GM23338 (cell line): ENCODE data around the gene CKM. TPM values are rescaled to one million over a fixed set of nuclear protein-coding genes. Genes with fewer than 3 reads are reported as not detected.
"Not testable (repeated sequence)": the region's sequence is repeated elsewhere in the genome, so short reads cannot be mapped to it uniquely, and the experiment has no call there.

Source experiments
- ATAC-seq: fragments of 200-7000 bp; cut with Tn5 transposase; 3 replicates; pipeline ENCODE4 v1.9.1; 2020
- DNase-seq: peaks from one replicate; pipeline ENCODE4 v3.0.0-alpha.2; 2015; ENCODE audit warnings: low spot score
- H2AFZ ChIP-seq: fragments of 200-600 bp; sonication (generic); 2 replicates; pipeline ENCODE4 v1.8.0; 2016; ENCODE audit warnings: antibody characterized with exemption, mild to moderate bottlenecking, moderate library complexity
- H3F3A ChIP-seq: fragments of 200-600 bp; sonication (generic); replicated peaks from 2 replicates; pipeline ENCODE4 v1.8.0; 2017; ENCODE audit warnings: antibody characterized with exemption, mixed run types, low read depth
- H3K27ac ChIP-seq: fragments of 200-600 bp; sonication (generic); 2 replicates; pipeline ENCODE4 v1.6.1; 2016; ENCODE audit warnings: low read depth
- H3K27me3 ChIP-seq: fragments of 200-600 bp; sonication (generic); 2 replicates; pipeline ENCODE4 v1.8.0; 2016; ENCODE audit warnings: mild to moderate bottlenecking, mixed run types, moderate library complexity; ENCODE audit not compliant: insufficient read depth
- H3K36me3 ChIP-seq: fragments of 200-600 bp; sonication (generic); 2 replicates; pipeline ENCODE4 v1.8.0; 2016; ENCODE audit warnings: mild to moderate bottlenecking; ENCODE audit not compliant: insufficient read depth
- H3K4me1 ChIP-seq: fragments of 200-600 bp; sonication (generic); 2 replicates; pipeline ENCODE4 v1.8.0; 2016; ENCODE audit warnings: mild to moderate bottlenecking, moderate library complexity; ENCODE audit not compliant: insufficient read depth
- H3K4me2 ChIP-seq: fragments of 200-600 bp; sonication (generic); 2 replicates; pipeline ENCODE4 v1.7.1; 2017; ENCODE audit warnings: mixed run types
- H3K4me3 ChIP-seq: fragments of 200-600 bp; sonication (generic); 2 replicates; pipeline ENCODE4 v1.6.1; 2016; ENCODE audit warnings: mixed run types
- H3K79me2 ChIP-seq: fragments of 200-600 bp; sonication (generic); replicated peaks from 2 replicates; pipeline ENCODE4 v1.8.0; 2017; ENCODE audit warnings: mild to moderate bottlenecking; ENCODE audit not compliant: insufficient read depth
- H3K9me2 ChIP-seq: fragments of 200-600 bp; sonication (generic); 2 replicates; pipeline ENCODE4 v1.8.0; 2017; ENCODE audit not compliant: insufficient read depth
- H4K20me1 ChIP-seq: fragments of 200-600 bp; sonication (generic); replicated peaks from 2 replicates; pipeline ENCODE4 v1.8.0; 2017; ENCODE audit warnings: mild to moderate bottlenecking; ENCODE audit not compliant: insufficient read depth
- H3K27ac Mint-ChIP-seq: 2 replicates; pipeline ENCODE4 v1.8.0; 2020; ENCODE audit warnings: inconsistent platforms, mild to moderate bottlenecking, moderate library complexity, mixed read lengths
- H3K27me3 Mint-ChIP-seq: 3 replicates; pipeline ENCODE4 v1.8.0; 2022; ENCODE audit warnings: low read depth, mild to moderate bottlenecking, moderate library complexity, mixed read lengths, inconsistent platforms; ENCODE audit not compliant: insufficient read depth, poor library complexity
- H3K36me3 Mint-ChIP-seq: 3 replicates; pipeline ENCODE4 v1.8.0; 2021; ENCODE audit warnings: low read depth, mild to moderate bottlenecking, inconsistent platforms, moderate library complexity, mixed read lengths
- H3K4me1 Mint-ChIP-seq: 3 replicates; pipeline ENCODE4 v1.8.0; 2020; ENCODE audit warnings: mild to moderate bottlenecking, inconsistent platforms, mixed read lengths
- H3K4me3 Mint-ChIP-seq: 3 replicates; pipeline ENCODE4 v1.8.0; 2021; ENCODE audit warnings: moderate library complexity, mild to moderate bottlenecking, inconsistent platforms, mixed read lengths
- H3K9me3 Mint-ChIP-seq: 3 replicates; pipeline ENCODE4 v1.8.0; 2020; ENCODE audit warnings: moderate library complexity, mild to moderate bottlenecking, inconsistent platforms, mixed read lengths
- CREB1 ChIP-seq: fragments of 250-450 bp; sonication (Bioruptor Pico); IDR thresholded peaks from 2 replicates; pipeline ENCODE4 v1.5.0; 2020; ENCODE audit warnings: low read depth, mild to moderate bottlenecking, moderate library complexity
- EZH2 ChIP-seq: fragments of 200-600 bp; sonication (generic); IDR thresholded peaks from one replicate; pipeline ENCODE4 v1.8.0; 2017; ENCODE audit warnings: antibody characterized with exemption, mild to moderate bottlenecking, low read depth; ENCODE audit not compliant: unreplicated experiment
- EZH2phosphoT487 ChIP-seq: fragments of 200-600 bp; sonication (generic); IDR thresholded peaks from one replicate; pipeline ENCODE4 v1.8.1; 2018; ENCODE audit warnings: antibody characterized with exemption; ENCODE audit not compliant: unreplicated experiment
- JUNB ChIP-seq: IDR thresholded peaks from one replicate; pipeline ENCODE4 v1.6.1; 2016; ENCODE audit warnings: antibody characterized with exemption; ENCODE audit not compliant: unreplicated experiment
- NANOG ChIP-seq: IDR thresholded peaks from 2 replicates; pipeline ENCODE4 v1.6.1; 2016; ENCODE audit warnings: antibody characterized with exemption, borderline replicate concordance
- POLR2AphosphoS5 ChIP-seq: IDR thresholded peaks from 2 replicates; pipeline ENCODE4 v1.6.1; 2016; ENCODE audit warnings: antibody characterized with exemption, low read depth
- ZNF114 ChIP-seq: fragments of 250-450 bp; sonication (Bioruptor Pico); IDR thresholded peaks from 2 replicates; pipeline ENCODE4 v1.5.0; 2020; ENCODE audit warnings: mild to moderate bottlenecking, moderate library complexity
- ZNF331 ChIP-seq: fragments of 250-450 bp; sonication (Bioruptor Pico); IDR thresholded peaks from 2 replicates; pipeline ENCODE4 v1.5.0; 2020; ENCODE audit warnings: low read depth, mild to moderate bottlenecking, moderate library complexity
- polyA plus RNA-seq: library from polyadenylated mRNA; unstranded; fragments of >200 nt; fragmentation: Nextera tagmentation; extraction: Ambion mirVana; gene quantifications from 2 replicates; pipeline ENCODE4 v1.2.1, GENCODE V29; 2016
- total RNA-seq: library from RNA; depleted of rRNA; stranded (reverse); fragments of >200 nt; shearing (Covaris generic); gene quantifications from 2 replicates; pipeline ENCODE4 v1.2.3, GENCODE V29; 2014
- TF ChIP-seq, protein P1 (sequence below), 2 experiments: fragments of 200-600 bp in 1 of 2; sonication (generic) in 1 of 2; conservative IDR thresholded peaks; 2 replicates each; pipeline versions ENCODE4 v1.5.1 to v1.6.1; 2016 to 2017; ENCODE audit warnings: antibody characterized with exemption in 2 of 2, low read depth in 2 of 2, mild to moderate bottlenecking in 2 of 2, moderate library complexity in 1 of 2
- TF ChIP-seq, protein P2 (sequence below): fragments of 250-450 bp; sonication (Bioruptor Pico); IDR thresholded peaks from 2 replicates; pipeline ENCODE4 v1.5.0; 2020; ENCODE audit warnings: mild to moderate bottlenecking, moderate library complexity
- TF ChIP-seq, protein P3 (sequence below): IDR thresholded peaks from 2 replicates; pipeline ENCODE4 v1.6.1; 2016; ENCODE audit warnings: antibody characterized with exemption

The CKM gene
- total and polyA plus RNA-seq, 2 experiments from 2014 or later, result not detected

DNA sequence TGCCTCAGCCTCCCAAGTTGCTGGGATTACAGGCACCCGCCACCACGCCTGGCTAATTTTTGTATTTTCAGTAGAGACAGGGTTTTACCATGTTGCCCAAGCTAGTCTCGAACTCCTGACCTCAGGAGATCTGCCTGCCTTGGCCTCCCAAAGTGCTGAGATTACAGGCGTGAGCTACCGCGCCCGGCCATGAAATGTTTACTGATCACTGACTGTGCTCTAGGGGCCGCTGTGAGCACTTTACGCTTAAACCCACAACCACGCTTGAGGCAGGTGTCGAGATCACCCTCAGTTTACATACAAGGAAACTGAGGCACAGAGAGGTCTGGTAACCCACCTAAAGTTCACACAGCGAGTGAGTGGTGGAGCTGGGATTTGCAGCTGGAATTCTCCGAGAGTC, 52.7 kb downstream of the CKM start:
- not testable (repeated sequence) for H2AFZ ChIP-seq, H3F3A ChIP-seq, H3K79me2 ChIP-seq, H3K27ac Mint-ChIP-seq, H3K27me3 ChIP-seq, H4K20me1 ChIP-seq, H3K4me3 Mint-ChIP-seq, DNase-seq, H3K4me1 Mint-ChIP-seq, H3K36me3 ChIP-seq, H3K4me2 ChIP-seq, H3K27me3 Mint-ChIP-seq, ATAC-seq, H3K9me2 ChIP-seq, H3K4me1 ChIP-seq, H3K9me3 Mint-ChIP-seq, H3K27ac ChIP-seq, H3K4me3 ChIP-seq
- TF ChIP-seq, protein P1, sequence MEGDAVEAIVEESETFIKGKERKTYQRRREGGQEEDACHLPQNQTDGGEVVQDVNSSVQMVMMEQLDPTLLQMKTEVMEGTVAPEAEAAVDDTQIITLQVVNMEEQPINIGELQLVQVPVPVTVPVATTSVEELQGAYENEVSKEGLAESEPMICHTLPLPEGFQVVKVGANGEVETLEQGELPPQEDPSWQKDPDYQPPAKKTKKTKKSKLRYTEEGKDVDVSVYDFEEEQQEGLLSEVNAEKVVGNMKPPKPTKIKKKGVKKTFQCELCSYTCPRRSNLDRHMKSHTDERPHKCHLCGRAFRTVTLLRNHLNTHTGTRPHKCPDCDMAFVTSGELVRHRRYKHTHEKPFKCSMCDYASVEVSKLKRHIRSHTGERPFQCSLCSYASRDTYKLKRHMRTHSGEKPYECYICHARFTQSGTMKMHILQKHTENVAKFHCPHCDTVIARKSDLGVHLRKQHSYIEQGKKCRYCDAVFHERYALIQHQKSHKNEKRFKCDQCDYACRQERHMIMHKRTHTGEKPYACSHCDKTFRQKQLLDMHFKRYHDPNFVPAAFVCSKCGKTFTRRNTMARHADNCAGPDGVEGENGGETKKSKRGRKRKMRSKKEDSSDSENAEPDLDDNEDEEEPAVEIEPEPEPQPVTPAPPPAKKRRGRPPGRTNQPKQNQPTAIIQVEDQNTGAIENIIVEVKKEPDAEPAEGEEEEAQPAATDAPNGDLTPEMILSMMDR (conservative IDR thresholded peaks at IDR 0.05; ENCODE audit: low read depth in 2 of 2), result peak; percentile 18 to 45; a peak in 3 of 4 replicates
- H3K36me3 Mint-ChIP-seq, result peaks cover 11% of the 10 kb centered on the region; the same call in 1 of the 3 replicates

DNA sequence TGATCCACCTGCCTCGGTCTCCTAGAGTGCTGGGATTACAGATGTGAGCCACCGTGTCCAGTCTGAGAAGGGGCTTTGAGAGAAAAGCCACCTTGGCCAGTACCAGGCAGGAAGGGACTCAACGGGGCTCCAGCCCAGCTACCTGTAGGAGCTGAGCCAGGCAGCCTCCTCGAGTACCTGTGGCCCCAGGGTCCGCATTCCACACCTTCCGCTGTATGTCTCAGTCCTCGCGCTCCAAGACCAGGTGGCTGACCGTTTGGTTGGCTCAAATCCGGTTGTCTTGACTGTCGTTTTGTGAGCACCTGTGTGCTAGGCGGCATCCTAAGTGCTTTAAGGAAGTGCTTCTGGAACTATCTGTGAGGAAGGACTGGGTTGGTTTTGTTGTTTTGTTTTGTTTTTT, 55.4 kb downstream of the CKM start:
- no peaks in the 10 kb centered on the region for H3K4me1 ChIP-seq
- Mint-ChIP-seq H3K27me3 (peaks cover 7% of the 10 kb centered on the region), H3K27ac (no peak overlapping the region), H3K36me3 (peaks cover 7% of the 10 kb centered on the region; the same call in 1 of the 3 replicates), H3K9me3 (no peaks in the 10 kb centered on the region; the same call in 2 of the 3 replicates), H3K4me3 (no peak overlapping the region), H3K4me1 (no peaks in the 10 kb centered on the region)
- no peak for DNase-seq
- H2AFZ ChIP-seq, result no peak overlapping the region
- no peak for ATAC-seq
- no peaks in the 10 kb centered on the region for H4K20me1 ChIP-seq
- no peaks in the 10 kb centered on the region for H3K79me2 ChIP-seq
- no peak overlapping the region for H3K4me2 ChIP-seq
- no peak overlapping the region for H3K27ac ChIP-seq
- H3K9me2 ChIP-seq, result no peaks in the 10 kb centered on the region
- H3K4me3 ChIP-seq, result no peak overlapping the region
- H3F3A ChIP-seq, result no peaks in the 10 kb centered on the region
- H3K36me3 ChIP-seq, result 0 out of 2 replicates have a peak, but pooled peaks cover 4% of the 10 kb centered on the region
- no peaks in the 10 kb centered on the region for H3K27me3 ChIP-seq
- TF ChIP-seq CREB1 (CRISPR knock-in tag) (no peak), POLR2AphosphoS5 (no peak), EZH2 (no peak), ZNF331 (CRISPR knock-in tag) (no peak), ZNF114 (CRISPR knock-in tag) (no peak), EZH2phosphoT487 (no peak), NANOG (no peak), JUNB (no peak)
- TF ChIP-seq, protein P2, sequence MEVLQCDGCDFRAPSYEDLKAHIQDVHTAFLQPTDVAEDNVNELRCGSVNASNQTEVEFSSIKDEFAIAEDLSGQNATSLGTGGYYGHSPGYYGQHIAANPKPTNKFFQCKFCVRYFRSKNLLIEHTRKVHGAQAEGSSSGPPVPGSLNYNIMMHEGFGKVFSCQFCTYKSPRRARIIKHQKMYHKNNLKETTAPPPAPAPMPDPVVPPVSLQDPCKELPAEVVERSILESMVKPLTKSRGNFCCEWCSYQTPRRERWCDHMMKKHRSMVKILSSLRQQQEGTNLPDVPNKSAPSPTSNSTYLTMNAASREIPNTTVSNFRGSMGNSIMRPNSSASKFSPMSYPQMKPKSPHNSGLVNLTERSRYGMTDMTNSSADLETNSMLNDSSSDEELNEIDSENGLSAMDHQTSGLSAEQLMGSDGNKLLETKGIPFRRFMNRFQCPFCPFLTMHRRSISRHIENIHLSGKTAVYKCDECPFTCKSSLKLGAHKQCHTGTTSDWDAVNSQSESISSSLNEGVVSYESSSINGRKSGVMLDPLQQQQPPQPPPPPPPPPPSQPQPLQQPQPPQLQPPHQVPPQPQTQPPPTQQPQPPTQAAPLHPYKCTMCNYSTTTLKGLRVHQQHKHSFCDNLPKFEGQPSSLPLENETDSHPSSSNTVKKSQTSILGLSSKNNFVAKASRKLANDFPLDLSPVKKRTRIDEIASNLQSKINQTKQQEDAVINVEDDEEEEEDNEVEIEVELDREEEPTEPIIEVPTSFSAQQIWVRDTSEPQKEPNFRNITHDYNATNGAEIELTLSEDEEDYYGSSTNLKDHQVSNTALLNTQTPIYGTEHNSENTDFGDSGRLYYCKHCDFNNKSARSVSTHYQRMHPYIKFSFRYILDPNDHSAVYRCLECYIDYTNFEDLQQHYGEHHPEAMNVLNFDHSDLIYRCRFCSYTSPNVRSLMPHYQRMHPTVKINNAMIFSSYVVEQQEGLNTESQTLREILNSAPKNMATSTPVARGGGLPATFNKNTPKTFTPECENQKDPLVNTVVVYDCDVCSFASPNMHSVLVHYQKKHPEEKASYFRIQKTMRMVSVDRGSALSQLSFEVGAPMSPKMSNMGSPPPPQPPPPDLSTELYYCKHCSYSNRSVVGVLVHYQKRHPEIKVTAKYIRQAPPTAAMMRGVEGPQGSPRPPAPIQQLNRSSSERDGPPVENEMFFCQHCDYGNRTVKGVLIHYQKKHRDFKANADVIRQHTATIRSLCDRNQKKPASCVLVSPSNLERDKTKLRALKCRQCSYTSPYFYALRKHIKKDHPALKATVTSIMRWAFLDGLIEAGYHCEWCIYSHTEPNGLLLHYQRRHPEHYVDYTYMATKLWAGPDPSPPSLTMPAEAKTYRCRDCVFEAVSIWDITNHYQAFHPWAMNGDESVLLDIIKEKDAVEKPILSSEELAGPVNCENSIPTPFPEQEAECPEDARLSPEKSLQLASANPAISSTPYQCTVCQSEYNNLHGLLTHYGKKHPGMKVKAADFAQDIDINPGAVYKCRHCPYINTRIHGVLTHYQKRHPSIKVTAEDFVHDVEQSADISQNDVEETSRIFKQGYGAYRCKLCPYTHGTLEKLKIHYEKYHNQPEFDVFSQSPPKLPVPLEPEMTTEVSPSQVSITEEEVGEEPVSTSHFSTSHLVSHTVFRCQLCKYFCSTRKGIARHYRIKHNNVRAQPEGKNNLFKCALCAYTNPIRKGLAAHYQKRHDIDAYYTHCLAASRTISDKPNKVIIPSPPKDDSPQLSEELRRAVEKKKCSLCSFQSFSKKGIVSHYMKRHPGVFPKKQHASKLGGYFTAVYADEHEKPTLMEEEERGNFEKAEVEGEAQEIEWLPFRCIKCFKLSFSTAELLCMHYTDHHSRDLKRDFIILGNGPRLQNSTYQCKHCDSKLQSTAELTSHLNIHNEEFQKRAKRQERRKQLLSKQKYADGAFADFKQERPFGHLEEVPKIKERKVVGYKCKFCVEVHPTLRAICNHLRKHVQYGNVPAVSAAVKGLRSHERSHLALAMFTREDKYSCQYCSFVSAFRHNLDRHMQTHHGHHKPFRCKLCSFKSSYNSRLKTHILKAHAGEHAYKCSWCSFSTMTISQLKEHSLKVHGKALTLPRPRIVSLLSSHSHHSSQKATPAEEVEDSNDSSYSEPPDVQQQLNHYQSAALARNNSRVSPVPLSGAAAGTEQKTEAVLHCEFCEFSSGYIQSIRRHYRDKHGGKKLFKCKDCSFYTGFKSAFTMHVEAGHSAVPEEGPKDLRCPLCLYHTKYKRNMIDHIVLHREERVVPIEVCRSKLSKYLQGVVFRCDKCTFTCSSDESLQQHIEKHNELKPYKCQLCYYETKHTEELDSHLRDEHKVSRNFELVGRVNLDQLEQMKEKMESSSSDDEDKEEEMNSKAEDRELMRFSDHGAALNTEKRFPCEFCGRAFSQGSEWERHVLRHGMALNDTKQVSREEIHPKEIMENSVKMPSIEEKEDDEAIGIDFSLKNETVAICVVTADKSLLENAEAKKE (CRISPR knock-in tag), result no peak
- TF ChIP-seq, protein P1 (conservative IDR thresholded peaks at IDR 0.05; ENCODE audit: low read depth in 2 of 2), result no peak
- TF ChIP-seq, protein P3, sequence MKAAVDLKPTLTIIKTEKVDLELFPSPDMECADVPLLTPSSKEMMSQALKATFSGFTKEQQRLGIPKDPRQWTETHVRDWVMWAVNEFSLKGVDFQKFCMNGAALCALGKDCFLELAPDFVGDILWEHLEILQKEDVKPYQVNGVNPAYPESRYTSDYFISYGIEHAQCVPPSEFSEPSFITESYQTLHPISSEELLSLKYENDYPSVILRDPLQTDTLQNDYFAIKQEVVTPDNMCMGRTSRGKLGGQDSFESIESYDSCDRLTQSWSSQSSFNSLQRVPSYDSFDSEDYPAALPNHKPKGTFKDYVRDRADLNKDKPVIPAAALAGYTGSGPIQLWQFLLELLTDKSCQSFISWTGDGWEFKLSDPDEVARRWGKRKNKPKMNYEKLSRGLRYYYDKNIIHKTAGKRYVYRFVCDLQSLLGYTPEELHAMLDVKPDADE, result no peak
